CMK (cell line): ENCODE measurements around the gene CWC22.
"Not testable (repeated sequence)": the region's sequence is repeated elsewhere in the genome, so short reads cannot be mapped to it uniquely, and the experiment has no call there.

Experiments
- DNase-seq: peaks from one replicate; pipeline ENCODE4 v3.0.0-alpha.2; 2010; ENCODE audit warnings: low read depth

Gene CWC22

GRCh38 chr2:180006781-180007579, at the start of gene CWC22:
TSS of gene CWC22 (minus strand) at chr2:180007297. CDS start at chr2:179993341, 13,956 bp downstream.
- DNase-seq, result peak; percentile 62

GRCh38 chr2:180056367-180057118, 49.4 kb upstream of the CWC22 start:
- DNase-seq, result no peak

GRCh38 chr2:180054576-180054975, 47.5 kb upstream of the CWC22 start:
- DNase-seq, result not testable (repeated sequence)

GRCh38 chr2:180050246-180050645, 43.1 kb upstream of the CWC22 start:
- DNase-seq, result no peak

- no peak for DNase-seq
These were observed 41.2 kb upstream of the CWC22 start for GRCh38 chr2:180048251-180048650.

GRCh38 chr2:180046776-180047175, 39.7 kb upstream of the CWC22 start:
- DNase-seq, result no peak

GRCh38 chr2:180046202-180046601, 39.1 kb upstream of the CWC22 start:
- no peak for DNase-seq

GRCh38 chr2:180040146-180040925, 33.2 kb upstream of the CWC22 start:
- DNase-seq, result no peak

- no peak for DNase-seq
These were observed 31.9 kb upstream of the CWC22 start for GRCh38 chr2:180038997-180039396.

- DNase-seq, result no peak
These were observed 27.1 kb upstream of the CWC22 start for GRCh38 chr2:180033993-180034894.

- DNase-seq, result no peak
These were observed 22.5 kb upstream of the CWC22 start for GRCh38 chr2:180029575-180029974.

- DNase-seq, result no peak
These were observed 14.8 kb upstream of the CWC22 start for GRCh38 chr2:180021850-180022249.

GRCh38 chr2:180017784-180018183, 10.7 kb upstream of the CWC22 start:
- DNase-seq, result no peak

- no peak for DNase-seq
These were observed 9.8 kb upstream of the CWC22 start for GRCh38 chr2:180016937-180017336.

GRCh38 chr2:180015951-180016709, 9.0 kb upstream of the CWC22 start:
- DNase-seq, result no peak

GRCh38 chr2:180012523-180012922, 5.4 kb upstream of the CWC22 start:
- no peak for DNase-seq

GRCh38 chr2:180010701-180011100, 3.6 kb upstream of the CWC22 start:
- DNase-seq, result no peak

GRCh38 chr2:180006231-180006630, 866 bp downstream of the CWC22 start:
- DNase-seq, result no peak

- not testable (repeated sequence) for DNase-seq
These were observed 1.6 kb downstream of the CWC22 start for GRCh38 chr2:180005465-180005864.

- DNase-seq, result no peak
These were observed 2.4 kb downstream of the CWC22 start for GRCh38 chr2:180004731-180005130.

- DNase-seq, result no peak
These were observed 3.5 kb downstream of the CWC22 start for GRCh38 chr2:180003559-180003958.
